A673 (cell line): ENCODE results near the gene CUBN.

Source experiments
- CTCF ChIP-seq: fragments of 300-800, 200-600 bp; sonication (generic); conservative IDR thresholded peaks from 2 replicates; pipeline ENCODE4 v1.5.1; 2017; ENCODE audit warnings: low read depth, mild to moderate bottlenecking, antibody characterized with exemption, low read length, moderate library complexity, mixed read lengths
- EZH2 ChIP-seq: fragments of 200-600 bp; sonication (generic); IDR thresholded peaks from 2 replicates; pipeline ENCODE4 v1.6.1; 2017; ENCODE audit warnings: borderline replicate concordance, low read depth, mild to moderate bottlenecking, mixed read lengths, antibody characterized with exemption, low read length; ENCODE audit not compliant: poor library complexity, severe bottlenecking

- TF ChIP-seq EZH2, result no peak
- TF ChIP-seq CTCF, result no peak
Observed at GRCh38 chr10:16968416-16969041, 161.1 kb downstream of the CUBN start.
